GM21381 (cell line): ENCODE results near the gene ZNF618.

ENCODE experiments used
- ATAC-seq: cut with Tn5 transposase; IDR thresholded peaks from one replicate; pipeline ENCODE4 v1.9.1; 2021; ENCODE audit warnings: mild to moderate bottlenecking, moderate library complexity; ENCODE audit not compliant: unreplicated experiment

Gene ZNF618

DNA sequence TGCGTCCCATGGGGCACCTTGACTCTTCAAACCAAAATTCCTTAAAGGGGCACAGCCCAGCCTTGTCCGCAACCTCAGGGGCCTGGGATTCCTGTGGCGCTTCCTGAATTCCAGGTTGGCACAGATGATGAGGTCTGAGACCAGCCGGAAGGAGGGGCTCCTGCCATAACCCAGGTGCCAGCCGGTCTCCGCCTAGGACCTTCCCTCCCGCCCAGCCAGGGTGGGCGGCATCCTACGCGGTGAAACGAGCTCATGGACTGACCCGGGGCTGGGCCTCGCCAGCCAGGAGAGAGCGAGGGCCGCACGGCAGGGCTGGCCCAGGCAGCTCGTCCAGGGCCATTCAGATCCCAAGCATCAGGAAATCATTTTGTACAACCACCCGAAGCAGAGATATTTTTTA lies 179.0 kb downstream of the ZNF618 start:
- no peak for ATAC-seq

DNA sequence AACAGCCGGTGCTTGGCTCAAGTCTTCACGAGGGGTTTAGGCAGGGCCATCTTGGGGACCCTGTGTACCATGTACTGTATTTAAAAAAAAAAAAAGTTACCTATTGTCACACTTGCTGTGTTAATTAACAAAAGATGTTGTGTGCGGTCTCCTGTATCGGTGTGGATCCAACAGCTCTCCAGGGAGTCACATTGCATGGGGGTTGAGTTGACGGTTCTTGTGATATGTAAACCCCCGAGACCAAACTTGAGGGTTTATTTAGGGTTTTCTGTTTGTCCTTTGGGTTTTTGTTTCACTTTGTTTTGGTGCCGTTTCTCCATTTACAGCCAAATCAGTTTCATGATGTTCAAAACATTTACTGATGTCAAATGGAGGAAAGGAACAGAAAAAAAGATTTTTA lies 179.8 kb downstream of the ZNF618 start:
- ATAC-seq: no peak

DNA sequence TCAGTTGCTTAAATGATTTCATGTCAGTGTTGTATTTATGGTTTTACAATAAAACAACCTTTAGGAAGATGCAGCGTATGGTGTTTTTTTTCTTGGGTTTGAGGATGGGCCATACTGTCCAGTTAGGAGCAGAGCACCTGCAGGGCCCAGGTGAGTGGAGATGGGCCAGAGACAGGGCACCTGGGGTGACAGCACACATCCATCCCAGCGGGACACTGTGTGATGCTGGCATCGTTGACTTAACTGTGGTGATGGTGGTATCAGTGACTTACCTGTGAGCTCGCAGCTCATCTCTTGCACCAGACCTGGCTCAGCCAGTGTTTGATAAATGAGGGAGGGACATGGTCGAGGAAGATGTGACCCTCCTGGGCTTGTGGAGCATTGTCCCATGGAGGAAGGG lies 180.4 kb downstream of the ZNF618 start:
- ATAC-seq: no peak

DNA sequence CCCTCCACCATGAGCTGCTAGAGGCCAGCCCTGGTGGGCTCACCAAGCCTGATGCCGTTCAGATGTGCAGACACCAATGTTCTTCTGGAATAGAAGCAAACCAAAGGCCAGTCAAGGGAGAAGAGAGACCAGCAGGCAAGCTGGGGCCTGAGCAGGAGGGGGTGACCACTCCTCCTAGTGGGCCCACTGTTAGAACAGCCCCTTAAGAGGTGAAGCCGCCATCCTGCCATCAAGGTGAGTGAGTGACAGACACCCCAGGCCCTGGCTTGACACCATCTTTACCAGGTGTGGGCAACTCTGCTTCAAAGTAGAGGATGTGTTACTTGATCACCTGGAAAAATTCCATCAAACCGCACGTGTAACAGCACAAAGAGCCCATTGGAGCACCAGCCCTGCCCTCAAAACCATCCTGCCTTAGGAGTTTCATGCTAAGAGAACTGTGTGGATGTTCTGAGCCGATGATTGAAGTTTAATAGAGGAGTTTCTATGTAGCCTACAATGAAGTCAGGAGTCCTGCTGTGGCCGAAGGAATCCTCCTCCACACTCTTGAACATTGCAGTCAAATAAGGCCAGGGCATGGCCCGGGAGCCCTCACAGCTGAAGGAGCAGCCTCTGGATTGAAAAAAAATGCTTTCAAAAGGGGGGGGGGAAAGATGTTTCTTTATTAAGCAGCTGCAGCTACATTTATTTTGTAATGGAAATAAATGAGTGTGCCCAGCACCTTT lies 181.2 kb downstream of the ZNF618 start:
- ATAC-seq: no peak

DNA sequence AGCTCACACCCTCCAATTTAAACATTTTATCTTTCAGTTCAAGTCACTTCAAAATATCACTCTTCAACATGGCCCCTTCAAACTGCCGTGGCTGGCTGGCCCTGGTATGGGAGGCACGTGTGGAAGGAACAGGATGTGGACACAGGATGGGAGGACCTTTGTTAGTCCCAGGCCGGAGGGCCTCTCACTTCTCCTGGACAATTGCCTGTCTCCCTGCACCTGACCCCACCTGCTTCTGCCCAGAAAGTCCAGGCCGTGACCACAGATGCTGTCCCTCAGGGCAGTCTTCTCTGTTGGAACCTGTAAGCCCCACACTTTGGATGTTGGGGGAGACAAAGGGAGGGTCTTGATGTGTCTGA lies 182.6 kb downstream of the ZNF618 start:
- ATAC-seq: no peak

DNA sequence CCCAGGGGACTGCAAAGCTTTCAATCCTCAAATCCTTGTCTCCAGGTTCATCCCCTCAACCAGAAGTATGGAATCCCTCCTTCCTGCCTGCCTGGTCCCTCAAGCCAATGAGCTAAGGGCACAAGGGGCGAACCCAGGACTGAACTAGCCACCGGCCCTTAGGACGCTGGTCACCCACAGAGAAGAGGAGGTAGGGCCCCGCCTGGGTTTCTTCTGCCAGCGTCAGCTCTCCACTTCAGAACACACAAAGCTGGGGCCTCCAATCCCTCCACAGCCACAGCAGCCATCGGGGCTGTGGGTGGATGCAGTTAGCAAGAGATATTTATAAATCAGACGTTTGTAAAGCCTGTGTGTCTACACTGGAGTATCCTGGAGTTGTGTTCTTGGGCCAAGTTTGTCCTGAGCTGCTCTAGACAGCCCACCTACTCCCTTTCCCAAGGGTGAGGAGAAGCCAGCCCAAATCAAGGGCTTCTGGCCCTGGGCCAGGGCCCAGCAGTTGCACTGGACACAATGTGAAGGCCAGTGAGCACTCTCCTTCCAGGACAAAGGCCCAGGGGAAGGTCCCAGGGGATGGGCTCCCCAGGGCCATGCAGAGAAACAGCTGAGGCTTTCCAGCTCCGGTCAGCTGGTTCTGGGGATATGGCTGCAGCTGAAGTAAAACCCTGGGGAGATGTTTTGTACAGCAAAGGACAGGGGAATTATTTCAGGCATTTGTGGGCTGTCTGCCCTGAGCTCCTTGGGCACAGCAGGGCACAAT lies 183.1 kb downstream of the ZNF618 start:
- ATAC-seq: no peak

DNA sequence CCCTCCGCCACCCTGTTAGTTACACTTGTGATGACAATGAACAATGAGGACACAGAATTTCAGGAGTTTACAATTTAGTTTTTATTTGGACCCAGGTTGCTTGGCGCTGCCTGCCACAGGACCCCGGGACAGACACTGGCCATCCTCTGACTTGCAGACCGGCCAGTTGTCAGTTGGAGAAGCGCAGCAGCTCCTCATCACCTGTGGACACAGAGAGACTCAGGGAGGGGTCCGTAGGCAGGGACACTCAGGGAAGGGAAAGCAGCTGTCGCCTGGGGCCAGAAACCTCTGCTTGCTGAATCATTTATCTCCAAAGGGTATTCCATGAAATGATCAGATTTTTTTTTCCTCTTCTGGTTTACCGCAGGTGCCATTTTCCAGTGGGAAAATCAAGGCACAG lies 184.0 kb downstream of the ZNF618 start:
- no peak for ATAC-seq

DNA sequence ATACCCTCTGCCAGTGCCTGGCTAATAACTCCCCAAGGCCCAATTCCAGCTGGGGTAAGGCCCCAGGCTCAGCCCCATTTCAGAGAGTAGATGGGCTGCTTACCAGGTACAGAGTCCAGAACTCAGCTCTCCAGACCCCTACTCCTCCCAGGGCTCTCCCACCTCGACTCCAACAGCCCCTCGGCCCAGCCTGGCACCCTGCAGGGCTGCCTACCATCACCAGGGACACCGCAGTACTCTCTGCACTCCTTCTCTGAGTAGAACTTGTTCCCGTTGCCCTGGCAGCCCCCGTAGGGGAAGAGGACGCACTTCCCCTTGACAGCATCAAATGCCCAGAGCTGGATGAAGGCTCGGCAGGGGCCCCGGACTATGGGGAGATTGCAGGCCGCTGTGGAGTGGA lies 184.6 kb downstream of the ZNF618 start:
- no peak for ATAC-seq

DNA sequence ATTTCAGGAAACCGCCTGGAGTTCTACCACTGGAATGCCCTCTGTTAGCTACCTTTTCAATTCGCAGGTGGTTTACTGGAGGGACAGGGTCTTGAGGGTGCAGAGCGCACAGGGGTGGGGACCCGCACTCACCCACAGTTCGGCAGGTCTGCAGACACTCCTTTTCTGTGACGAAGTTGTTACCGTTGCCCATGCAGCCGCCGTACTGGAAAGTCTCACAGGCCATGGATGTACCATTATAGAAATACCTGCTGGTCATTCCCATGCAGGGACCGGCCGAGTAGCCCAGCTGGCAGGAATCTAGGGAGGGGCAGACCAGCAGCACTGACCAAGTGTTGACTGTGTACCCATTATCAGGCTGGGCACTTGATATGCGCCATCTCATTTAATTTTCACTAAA lies 185.2 kb downstream of the ZNF618 start:
- no peak for ATAC-seq

DNA sequence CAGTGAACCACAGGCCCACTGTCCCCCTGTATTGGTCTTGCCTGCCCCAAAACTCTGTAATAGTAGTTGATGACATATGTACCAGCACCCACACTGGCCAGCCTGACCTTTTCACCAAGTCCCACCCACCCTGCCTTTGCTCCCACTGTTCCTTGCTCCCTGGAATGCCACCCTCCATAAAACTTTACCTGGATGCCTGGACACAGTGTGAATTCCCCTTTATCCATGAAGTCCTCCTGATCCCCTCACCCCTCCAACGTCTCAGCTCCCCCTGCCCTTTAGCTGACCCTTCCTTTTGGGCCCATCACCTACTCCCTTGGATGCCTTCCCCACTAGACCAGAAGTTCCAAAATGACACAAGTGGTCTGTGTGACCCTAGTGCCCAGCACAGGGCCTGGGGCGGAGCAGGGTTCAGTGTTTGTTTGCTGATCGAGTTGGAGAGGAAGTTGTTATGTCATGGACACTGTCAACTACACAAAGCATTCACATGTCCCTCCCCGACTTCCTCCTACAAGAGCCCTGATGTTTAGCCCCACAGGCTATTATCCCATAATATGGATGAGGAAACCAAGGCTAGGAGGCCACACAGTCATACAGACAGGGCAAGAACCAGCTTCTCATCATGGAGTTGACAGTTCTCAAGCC lies 185.8 kb downstream of the ZNF618 start:
- ATAC-seq: no peak

DNA sequence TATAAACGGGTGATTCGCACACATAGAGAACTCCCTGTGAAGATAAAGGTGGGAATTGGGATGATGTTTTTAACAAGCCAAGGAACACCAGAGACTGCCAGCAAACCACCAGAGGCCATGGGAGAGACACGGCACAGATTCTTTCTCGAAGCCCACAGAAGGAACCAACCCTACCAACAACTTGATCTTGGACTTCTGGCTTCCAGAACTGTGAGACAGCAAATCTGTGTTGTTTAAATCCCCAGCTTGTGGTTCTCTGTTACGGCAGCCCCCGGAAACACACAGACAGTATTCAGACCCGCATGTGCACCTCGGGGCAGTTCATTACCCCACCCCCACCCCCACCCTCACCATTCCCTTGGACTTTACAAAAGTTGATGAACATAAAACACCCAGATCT lies 189.2 kb downstream of the ZNF618 start:
- ATAC-seq: no peak

DNA sequence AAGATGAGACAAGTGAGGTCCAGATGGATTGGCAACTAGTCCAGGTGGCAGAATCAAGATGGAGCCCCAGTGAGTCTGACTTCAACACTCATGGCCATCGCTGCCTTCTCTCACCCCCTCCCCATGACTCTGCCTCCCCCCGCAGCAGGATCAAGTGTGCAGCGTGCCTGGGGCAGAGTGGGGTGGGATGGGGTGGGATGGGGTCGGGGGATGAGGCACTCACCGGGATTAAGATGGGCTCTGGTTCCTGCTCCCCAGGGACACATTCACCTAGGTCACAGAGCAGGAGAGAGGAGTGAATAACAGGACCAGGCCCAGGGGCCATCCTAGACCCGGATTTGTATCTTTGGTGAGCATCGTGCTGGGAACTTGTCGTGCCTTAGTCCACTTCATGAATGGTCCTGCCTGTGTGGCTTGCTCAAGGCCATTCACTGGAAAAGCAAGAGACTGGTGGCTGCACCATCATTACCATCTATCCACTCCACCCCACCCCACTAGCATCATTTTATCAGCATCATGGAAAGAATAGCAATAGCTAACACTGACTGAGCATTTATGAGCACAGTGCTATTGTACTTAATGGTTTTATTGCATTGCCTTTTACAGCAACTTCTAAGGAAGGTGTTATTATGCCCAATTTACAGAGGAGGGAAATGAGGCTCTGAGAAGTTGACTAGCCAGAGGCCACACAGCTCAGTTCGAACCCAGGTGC lies 193.5 kb downstream of the ZNF618 start:
- ATAC-seq: no peak

DNA sequence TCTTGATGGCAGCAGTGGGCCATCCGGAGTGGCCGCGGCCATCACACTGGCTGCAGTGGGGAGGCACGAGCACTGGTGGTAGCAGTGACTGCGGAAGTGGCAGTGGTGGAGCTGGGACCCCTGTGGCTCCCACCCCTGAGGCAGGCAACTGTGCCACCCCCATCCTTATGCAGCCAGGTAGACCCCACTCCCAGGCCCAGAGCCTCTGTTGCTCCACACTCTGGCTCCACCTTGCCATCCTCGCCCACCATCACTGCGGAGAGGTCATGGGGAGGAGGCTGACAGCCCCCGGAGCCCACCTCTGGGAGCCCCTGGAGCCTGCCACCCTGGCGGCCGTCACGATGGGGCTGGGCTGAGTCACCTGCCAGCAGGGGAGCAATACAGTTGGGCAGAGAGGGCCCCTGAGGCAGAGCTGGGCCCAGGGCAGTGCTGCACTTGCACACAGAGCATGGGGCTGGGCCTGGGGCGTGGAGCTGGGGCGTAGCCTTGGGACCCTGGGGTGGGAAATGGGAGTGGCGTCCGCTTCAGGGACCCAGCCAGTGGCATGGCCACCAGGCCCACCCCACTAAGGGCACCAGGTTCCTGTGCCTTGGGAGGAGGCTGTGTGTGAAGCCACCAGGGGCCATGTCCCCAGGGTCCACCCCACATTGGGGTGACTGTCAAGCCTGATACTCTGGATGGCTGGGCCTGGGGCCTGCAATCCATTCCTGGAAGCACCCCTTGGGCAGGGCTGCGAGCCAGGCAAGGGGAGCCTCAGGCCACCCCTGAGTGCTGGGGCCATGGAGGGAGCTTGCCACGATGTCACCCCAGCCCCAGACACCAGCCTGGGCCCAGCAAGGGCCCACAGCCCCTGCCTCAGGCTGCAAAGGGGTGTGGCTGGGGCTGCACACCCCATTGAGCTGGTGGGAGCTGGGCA lies 194.3 kb downstream of the ZNF618 start:
- ATAC-seq: no peak

DNA sequence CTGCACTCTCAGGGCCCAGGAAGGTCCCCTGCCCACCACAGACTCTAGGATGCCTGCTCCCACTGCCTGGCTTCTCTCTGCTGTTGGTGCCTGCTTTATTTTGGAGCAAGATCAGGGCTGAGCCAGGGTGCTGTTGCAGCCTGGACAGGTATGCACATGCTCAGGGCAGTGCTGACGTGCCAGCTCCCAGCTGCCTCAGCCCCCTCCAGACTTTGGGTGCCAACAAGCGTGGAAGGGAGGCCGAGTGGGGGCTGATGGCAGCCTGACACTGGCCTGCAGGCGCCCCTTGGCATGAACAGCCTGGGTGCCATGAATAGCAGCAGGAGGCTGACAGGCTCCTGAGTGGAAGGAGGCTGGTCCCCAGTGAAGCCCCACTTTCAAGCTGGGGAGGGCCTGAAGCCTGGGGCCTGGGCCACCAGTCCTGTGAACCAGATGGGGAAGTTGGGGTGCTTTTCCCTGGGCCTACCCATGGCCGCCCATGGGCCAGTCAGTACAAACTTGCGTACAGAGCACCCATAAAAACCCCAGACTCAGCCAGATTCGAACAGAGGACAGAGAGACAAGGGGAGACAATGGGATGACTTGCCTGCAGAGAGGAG lies 195.2 kb downstream of the ZNF618 start:
- no peak for ATAC-seq

DNA sequence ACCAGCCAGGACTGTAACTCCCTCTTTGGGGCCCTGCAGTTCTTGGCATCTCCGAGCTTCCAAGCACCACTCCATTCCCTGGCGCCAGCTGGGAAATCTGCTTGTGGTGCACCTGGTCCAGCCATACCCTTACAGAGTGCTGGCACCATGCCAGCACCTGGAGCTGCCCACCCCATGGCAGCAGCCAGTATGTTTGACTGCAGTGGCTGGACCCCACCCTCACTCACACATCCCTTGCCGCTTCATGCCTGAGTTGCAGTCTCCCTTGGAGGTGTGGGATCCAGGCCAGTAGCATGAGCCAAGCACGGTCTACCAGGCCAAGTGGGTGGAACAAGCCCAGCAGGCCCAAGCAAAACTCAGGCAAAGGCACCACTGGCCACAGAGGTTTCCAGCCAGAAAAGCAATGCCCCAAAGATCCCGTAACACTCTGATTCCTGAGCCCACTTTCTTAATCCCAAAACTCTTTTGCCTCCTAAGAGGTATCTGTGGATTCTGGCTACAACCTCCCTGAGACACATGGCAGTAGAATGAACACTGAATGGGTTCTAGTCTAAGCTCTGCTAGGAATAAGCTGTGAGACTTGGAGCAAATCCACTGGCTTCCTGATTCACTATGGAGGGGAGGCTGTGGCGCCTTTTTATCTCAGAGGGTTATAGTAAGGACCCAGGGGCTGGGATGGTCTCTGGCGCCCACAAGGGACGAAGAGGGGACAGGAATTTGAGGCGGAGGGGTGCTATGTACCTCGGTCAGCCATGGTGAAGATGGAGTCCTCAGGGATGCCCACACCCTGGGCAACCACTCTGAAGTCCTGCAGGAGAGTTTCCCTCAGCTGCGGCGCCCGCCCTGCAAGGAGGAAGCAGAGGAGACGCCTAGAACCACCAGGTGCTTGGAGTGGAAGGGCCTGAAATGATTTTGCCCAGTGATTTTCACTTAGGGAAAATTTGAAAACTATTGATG lies 196.4 kb downstream of the ZNF618 start:
- ATAC-seq: no peak

DNA sequence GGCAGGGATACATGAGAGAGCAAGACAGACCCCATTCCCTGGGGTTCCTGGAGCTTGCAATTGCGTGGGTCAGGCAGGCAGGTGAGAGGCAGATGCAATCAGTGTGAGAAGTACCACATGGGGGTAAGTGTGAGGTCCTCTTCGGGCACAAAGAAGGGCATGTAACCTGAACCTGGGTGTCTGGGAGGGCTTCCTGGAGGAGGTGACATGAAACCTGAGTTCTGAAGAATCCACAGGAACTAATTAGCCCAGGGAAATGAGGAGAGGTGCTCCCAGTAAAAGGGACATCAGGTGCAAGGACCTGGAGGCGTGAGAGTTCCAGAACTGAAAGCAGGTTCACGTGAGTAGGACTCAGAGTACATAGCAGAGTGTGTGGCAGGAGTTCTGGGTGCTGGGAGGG lies 199.5 kb downstream of the ZNF618 start:
- ATAC-seq: no peak

DNA sequence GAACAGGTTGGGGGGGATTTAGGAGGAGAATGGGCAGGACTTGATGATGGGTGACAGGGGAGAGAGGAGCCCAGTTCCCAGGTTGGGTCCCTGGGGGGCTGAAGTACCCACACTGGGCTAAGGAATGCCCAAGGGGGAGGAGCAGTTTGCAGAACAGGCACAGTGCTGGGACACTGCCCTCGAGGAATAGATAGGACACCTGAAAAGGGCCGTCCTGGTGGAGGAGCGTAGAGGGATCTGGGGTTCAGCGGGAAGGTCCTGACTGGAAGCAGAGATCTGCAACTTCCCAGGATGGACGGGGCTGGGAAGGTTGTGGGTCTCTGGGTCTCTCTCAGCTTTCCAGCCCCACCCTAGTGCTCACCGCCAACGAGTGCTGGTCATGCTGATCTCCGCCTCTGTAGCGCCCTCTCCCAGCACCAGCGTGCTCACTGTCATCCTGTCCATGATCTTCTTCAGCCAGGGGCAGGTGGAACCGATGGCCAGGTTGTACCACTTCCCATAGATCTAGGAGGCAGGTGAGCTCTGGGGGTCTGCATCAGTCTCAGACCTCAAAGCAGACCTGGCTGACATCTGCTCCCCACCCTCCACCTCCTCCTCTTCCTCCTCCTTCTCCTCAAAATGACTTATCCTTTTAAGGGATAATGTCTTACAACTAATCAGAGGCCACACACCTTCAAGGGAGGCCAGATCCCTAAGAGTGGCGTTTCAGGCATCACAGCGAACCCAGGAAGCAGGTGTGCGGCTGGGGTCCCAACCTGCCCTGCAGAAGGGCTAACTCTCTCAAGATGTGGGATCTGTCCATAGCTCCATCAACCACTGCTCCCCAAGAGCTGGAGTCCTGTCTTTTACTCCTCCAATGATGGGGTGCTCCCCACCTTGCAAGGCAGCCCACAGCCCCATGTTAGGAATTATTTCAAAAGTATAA lies 200.4 kb downstream of the ZNF618 start:
- ATAC-seq: no peak
